Measurements from ENCODE around the gene ATP2A1.
"Not testable (repeated sequence)": the region's sequence is repeated elsewhere in the genome, so short reads cannot be mapped to it uniquely, and the experiment has no call there.

Gene ATP2A1

GRCh38 chr16:28881565-28881964 lies 3.3 kb downstream of the ATP2A1 start:
- DNase-seq (ENCODE audit: low read depth), result not testable (repeated sequence)

- DNase-seq (ENCODE audit: low read depth), result no peak
These were observed 4.4 kb downstream of the ATP2A1 start for GRCh38 chr16:28882551-28883160.

GRCh38 chr16:28883221-28883996 lies 5.1 kb downstream of the ATP2A1 start:
- no peak for DNase-seq (ENCODE audit: low read depth)

GRCh38 chr16:28884045-28884444 lies 5.8 kb downstream of the ATP2A1 start:
- DNase-seq (ENCODE audit: low read depth), result no peak

- DNase-seq (ENCODE audit: low read depth), result no peak
These were observed 8.7 kb downstream of the ATP2A1 start for GRCh38 chr16:28886945-28887344.

GRCh38 chr16:28890355-28890754 lies 12.1 kb downstream of the ATP2A1 start:
- DNase-seq (ENCODE audit: low read depth), result not testable (repeated sequence)

GRCh38 chr16:28891964-28892890 lies 13.9 kb downstream of the ATP2A1 start:
- no peak for DNase-seq (ENCODE audit: low read depth)

GRCh38 chr16:28893291-28893690 lies 15.0 kb downstream of the ATP2A1 start:
- no peak for DNase-seq (ENCODE audit: low read depth)

- no peak for DNase-seq (ENCODE audit: low read depth)
These were observed 17.3 kb downstream of the ATP2A1 start for GRCh38 chr16:28895609-28896008.

- DNase-seq (ENCODE audit: low read depth), result no peak
These were observed 19.5 kb downstream of the ATP2A1 start for GRCh38 chr16:28897826-28898225.

- no peak for DNase-seq (ENCODE audit: low read depth)
These were observed 20.0 kb downstream of the ATP2A1 start for GRCh38 chr16:28898266-28898665.

GRCh38 chr16:28898942-28899341 lies 20.7 kb downstream of the ATP2A1 start:
- DNase-seq (ENCODE audit: low read depth), result no peak

- DNase-seq (ENCODE audit: low read depth), result no peak
These were observed 21.7 kb downstream of the ATP2A1 start for GRCh38 chr16:28899882-28900590.

GRCh38 chr16:28900601-28901000 lies 22.3 kb downstream of the ATP2A1 start:
- no peak for DNase-seq (ENCODE audit: low read depth)

- no peak for DNase-seq (ENCODE audit: low read depth)
These were observed 23.6 kb downstream of the ATP2A1 start for GRCh38 chr16:28901862-28902261.

- no peak for DNase-seq (ENCODE audit: low read depth)
These were observed 24.6 kb downstream of the ATP2A1 start for GRCh38 chr16:28902909-28903308.

- DNase-seq (ENCODE audit: low read depth), result no peak
These were observed 25.2 kb downstream of the ATP2A1 start for GRCh38 chr16:28903344-28904042.

- DNase-seq (ENCODE audit: low read depth), result no peak
These were observed 26.1 kb downstream of the ATP2A1 start for GRCh38 chr16:28904363-28904762.

- DNase-seq (ENCODE audit: low read depth), result no peak
These were observed 26.5 kb downstream of the ATP2A1 start for GRCh38 chr16:28904828-28905227.

- no peak for DNase-seq (ENCODE audit: low read depth)
These were observed 27.0 kb downstream of the ATP2A1 start for GRCh38 chr16:28905229-28905754.

GRCh38 chr16:28905800-28906372 lies 27.6 kb downstream of the ATP2A1 start:
- DNase-seq (ENCODE audit: low read depth), result no peak

Data from fibroblast of gingiva (primary cell).